MCF 10A (cell line): ENCODE data around the gene CIPC. TPM values are rescaled to one million over a fixed set of nuclear protein-coding genes. Genes with fewer than 3 reads are reported as not detected.

Experiments used
- BruUV-seq: library from RNA; stranded (reverse); fragments of 400-500 nt; replicated peaks from 2 replicates; lab custom pipeline; 2021; lab: Mats Ljungman, UMichigan
- CTCF ChIA-PET: fragments of 300-600 bp; sonication (Branson Sonifier 250); formaldehyde crosslinking; extraction: SDS; loops from one replicate; lab custom pipeline; 2021; ENCODE audit warnings: antibody characterized with exemption, inconsistent platforms; lab: Yijun Ruan, JAX
- POLR2A ChIA-PET: fragments of 300-600, 350-650 bp; sonication (Branson Sonifier 250); formaldehyde crosslinking; extraction: SDS; loops from one replicate; lab custom pipeline; 2020; ENCODE audit warnings: antibody characterized with exemption, inconsistent platforms; lab: Yijun Ruan, JAX
- DNase-seq: peaks from one replicate; pipeline ENCODE4 v3.0.0-alpha.2; 2018; ENCODE audit not compliant: unreplicated experiment
- H3K27ac Mint-ChIP-seq: one replicate; pipeline ENCODE4 v1.8.0; 2022; ENCODE audit warnings: mild to moderate bottlenecking, low read depth, mixed read lengths; ENCODE audit not compliant: unreplicated experiment
- H3K27me3 Mint-ChIP-seq: one replicate; pipeline ENCODE4 v1.8.0; 2022; ENCODE audit warnings: mixed read lengths; ENCODE audit not compliant: insufficient read depth, unreplicated experiment
- H3K36me3 Mint-ChIP-seq: one replicate; pipeline ENCODE4 v1.8.0; 2022; ENCODE audit warnings: mild to moderate bottlenecking, moderate library complexity, mixed read lengths; ENCODE audit not compliant: insufficient read depth, unreplicated experiment
- H3K4me1 Mint-ChIP-seq: one replicate; pipeline ENCODE4 v1.8.0; 2022; ENCODE audit warnings: mixed read lengths; ENCODE audit not compliant: insufficient read depth, unreplicated experiment
- H3K4me3 Mint-ChIP-seq: one replicate; pipeline ENCODE4 v1.8.0; 2022; ENCODE audit warnings: mild to moderate bottlenecking, moderate library complexity, mixed read lengths; ENCODE audit not compliant: unreplicated experiment
- H3K9me3 Mint-ChIP-seq: one replicate; pipeline ENCODE4 v1.8.0; 2022; ENCODE audit warnings: mixed read lengths; ENCODE audit not compliant: unreplicated experiment
- CTCF ChIP-seq: fragments of 200-600 bp; IDR thresholded peaks from one replicate; pipeline ENCODE4 v1.8.0; 2022; ENCODE audit warnings: antibody characterized with exemption, mild to moderate bottlenecking; ENCODE audit not compliant: unreplicated experiment
- intact Hi-C: fragments of 100-400 bp; cut with micrococcal nuclease; formaldehyde crosslinking; loops from 2 replicates; pipeline ENCODE4 v1.14.1; 2022
- total RNA-seq: library from RNA; stranded (reverse); gene quantifications from 2 replicates; pipeline ENCODE4 v1.2.3, GENCODE V29; 2022

CIPC gene
- total RNA-seq, 1 experiment from 2014 or later, result 9.7 TPM

GRCh38 chr14:77069551-77069950 is 28.5 kb upstream of the CIPC start:
- TF ChIP-seq CTCF, result no peak
- ChIA-PET CTCF (interaction anchor here (0.5 to 16.8 kb wide), 37 partner anchors 10 to 1423 kb away, joined by 3 to 523 read pairs (median 7); partner anchors contain the start of genes CIPC and IRF2BPL), POLR2A (interaction anchor here (0.9 to 3.0 kb wide), 11 partner anchors 10 to 194 kb away, joined by 4 to 25 read pairs (median 4); partner anchors contain the start of gene IRF2BPL)
- DNase-seq, result no peak
- H3K9me3 Mint-ChIP-seq, result no peaks in the 10 kb centered on the region
- H3K4me1 Mint-ChIP-seq, result peaks cover 23% of the 10 kb centered on the region
- no peaks in the 10 kb centered on the region for H3K27me3 Mint-ChIP-seq
- H3K27ac Mint-ChIP-seq, result no peak overlapping the region
- no TSS peak for BruUV-seq
- no peaks in the 10 kb centered on the region for H3K36me3 Mint-ChIP-seq
- intact Hi-C loops, result no loop called here
- no peak overlapping the region for H3K4me3 Mint-ChIP-seq

- H3K27ac Mint-ChIP-seq, result peak overlapping the region; percentile 9
- POLR2A ChIA-PET, result interaction anchor here (0.7 to 3.0 kb wide), 10 partner anchors 11 to 232 kb away, joined by 3 to 22 read pairs (median 3); no protein-coding TSS in a partner anchor
- peaks cover 32% of the 10 kb centered on the region for H3K4me1 Mint-ChIP-seq
These were observed 26.1 kb upstream of the CIPC start for GRCh38 chr14:77071938-77072388.

DNA sequence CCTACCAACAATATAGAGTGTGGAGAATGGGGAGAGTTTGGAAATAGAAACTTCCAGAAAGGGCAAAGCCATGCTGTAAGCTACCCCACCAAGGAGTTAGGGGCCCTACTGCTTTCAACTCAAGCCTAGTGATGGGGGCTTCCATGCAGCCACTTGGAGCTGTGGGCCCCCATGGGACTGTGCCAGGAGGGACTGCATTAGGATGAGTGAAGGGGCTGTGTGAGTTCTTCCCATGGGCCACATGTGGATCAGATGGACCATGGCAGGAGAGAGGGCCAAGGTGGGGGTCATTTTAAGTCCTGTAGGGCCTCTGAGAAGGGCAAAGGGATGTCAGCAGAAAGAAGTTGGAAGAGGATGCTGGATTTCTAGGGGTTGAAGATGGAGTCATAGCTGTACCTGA is 23.1 kb upstream of the CIPC start:
- ChIA-PET CTCF (interaction anchor here (0.6 to 11.2 kb wide), 6 partner anchors 9 to 364 kb away, joined by 3 to 523 read pairs (median 88); partner anchors contain the start of gene CIPC), POLR2A (interaction anchor here (0.6 to 1.4 kb wide), 2 partner anchors 50 to 156 kb away, joined by 3 to 5 read pairs; no protein-coding TSS in a partner anchor)
- peaks cover 26% of the 10 kb centered on the region for H3K4me1 Mint-ChIP-seq
- intact Hi-C loops, result no loop called here
- H3K9me3 Mint-ChIP-seq, result no peaks in the 10 kb centered on the region
- H3K27me3 Mint-ChIP-seq, result no peaks in the 10 kb centered on the region
- H3K36me3 Mint-ChIP-seq, result no peaks in the 10 kb centered on the region
- no peak overlapping the region for H3K27ac Mint-ChIP-seq
- no TSS peak for BruUV-seq
- TF ChIP-seq CTCF, result no peak
- no peak for DNase-seq
- H3K4me3 Mint-ChIP-seq, result no peak overlapping the region

More at GRCh38 chr14:77071938-77072388, 26.1 kb upstream of the CIPC start:
- peak; percentile 80 for DNase-seq
- CTCF ChIA-PET, result interaction anchor here (0.6 to 16.8 kb wide), 12 partner anchors 12 to 196 kb away, joined by 3 to 523 read pairs (median 19); partner anchors contain the start of genes CIPC and IRF2BPL
- H3K4me3 Mint-ChIP-seq, result no peak overlapping the region
- BruUV-seq, result no TSS peak
- TF ChIP-seq CTCF, result no peak
- no peaks in the 10 kb centered on the region for H3K27me3 Mint-ChIP-seq
- intact Hi-C loops, result no loop called here
- H3K36me3 Mint-ChIP-seq, result no peaks in the 10 kb centered on the region
- no peaks in the 10 kb centered on the region for H3K9me3 Mint-ChIP-seq

GRCh38 chr14:77076113-77076631 is 21.9 kb upstream of the CIPC start:
- POLR2A ChIA-PET, result interaction anchor here (0.8 to 1.9 kb wide), 5 partner anchors 11 to 200 kb away, joined by 3 to 13 read pairs (median 3); no protein-coding TSS in a partner anchor
- peak; percentile 96 for DNase-seq
- CTCF ChIA-PET, result interaction anchor here (1.0 to 11.2 kb wide), 7 partner anchors 8 to 200 kb away, joined by 3 to 523 read pairs (median 9); partner anchors contain the start of gene CIPC

More at GRCh38 chr14:77076113-77076631, 21.9 kb upstream of the CIPC start:
- no peaks in the 10 kb centered on the region for H3K27me3 Mint-ChIP-seq
- BruUV-seq, result no TSS peak
- intact Hi-C loops, result no loop called here
- TF ChIP-seq CTCF, result no peak
- H3K4me1 Mint-ChIP-seq, result peaks cover 20% of the 10 kb centered on the region
- H3K36me3 Mint-ChIP-seq, result no peaks in the 10 kb centered on the region
- H3K27ac Mint-ChIP-seq, result peak overlapping the region; percentile 76
- peak overlapping the region; percentile 43 for H3K4me3 Mint-ChIP-seq
- H3K9me3 Mint-ChIP-seq, result no peaks in the 10 kb centered on the region
